Liver (tissue), 1 donor: ENCODE measurements around the gene OR52K2.

Experiments
- FOXA1 ChIP-seq: IDR thresholded peaks from 2 replicates; pipeline ENCODE4 v1.6.1; 2016; ENCODE audit warnings: antibody characterized with exemption
- REST ChIP-seq: IDR thresholded peaks from 2 replicates; pipeline ENCODE4 v1.6.1; 2016; ENCODE audit warnings: antibody characterized with exemption, mild to moderate bottlenecking
- ZBTB33 ChIP-seq: IDR thresholded peaks from 2 replicates; pipeline ENCODE4 v1.6.1; 2016; ENCODE audit warnings: antibody characterized with exemption

GRCh38 chr11:4430051-4430450 lies 19.0 kb upstream of the OR52K2 start:
- TF ChIP-seq ZBTB33, result no peak
- no peak for TF ChIP-seq REST
- TF ChIP-seq FOXA1, result no peak
